Activated naive CD4-positive, alpha-beta T cell treated with anti-CD3 and anti-CD28 coated beads, Interleukin-2, amount 50 U/mL, for 72 hours (primary cell): ENCODE measurements around the gene VENTX. TPM values are rescaled to one million over a fixed set of nuclear protein-coding genes. Genes with fewer than 3 reads are reported as not detected.

Experiments
- ATAC-seq, 2 donors: fragments of 150-1000 bp; cut with Tn5 transposase; 2 replicates each; pipeline ENCODE4 v1.10.0; 2021; ENCODE audit warnings: mild to moderate bottlenecking in 2 of 2, moderate library complexity in 2 of 2
- DNase-seq, 2 donors: peaks; one replicate each; pipeline ENCODE4 v3.0.0; 2021 to 2022; ENCODE audit warnings: low spot score in 2 of 2
- H3K27ac Mint-ChIP-seq, 2 donors: one replicate each; pipeline ENCODE4 v1.8.0; 2022; ENCODE audit warnings: mild to moderate bottlenecking in 2 of 2, mixed read lengths in 2 of 2
- H3K36me3 Mint-ChIP-seq, 2 donors: one replicate each; pipeline ENCODE4 v1.8.0; 2022; ENCODE audit warnings: mixed read lengths in 2 of 2
- H3K9me3 Mint-ChIP-seq, 2 donors: one replicate each; pipeline ENCODE4 v1.8.0; 2022; ENCODE audit warnings: mixed read lengths in 2 of 2
- total RNA-seq, 2 donors: library from RNA; stranded (reverse); gene quantifications; one replicate each; pipeline ENCODE4 v1.2.3, GENCODE V29; 2022

Gene VENTX, protein sequence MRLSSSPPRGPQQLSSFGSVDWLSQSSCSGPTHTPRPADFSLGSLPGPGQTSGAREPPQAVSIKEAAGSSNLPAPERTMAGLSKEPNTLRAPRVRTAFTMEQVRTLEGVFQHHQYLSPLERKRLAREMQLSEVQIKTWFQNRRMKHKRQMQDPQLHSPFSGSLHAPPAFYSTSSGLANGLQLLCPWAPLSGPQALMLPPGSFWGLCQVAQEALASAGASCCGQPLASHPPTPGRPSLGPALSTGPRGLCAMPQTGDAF
- not detected for total RNA-seq

DNA sequence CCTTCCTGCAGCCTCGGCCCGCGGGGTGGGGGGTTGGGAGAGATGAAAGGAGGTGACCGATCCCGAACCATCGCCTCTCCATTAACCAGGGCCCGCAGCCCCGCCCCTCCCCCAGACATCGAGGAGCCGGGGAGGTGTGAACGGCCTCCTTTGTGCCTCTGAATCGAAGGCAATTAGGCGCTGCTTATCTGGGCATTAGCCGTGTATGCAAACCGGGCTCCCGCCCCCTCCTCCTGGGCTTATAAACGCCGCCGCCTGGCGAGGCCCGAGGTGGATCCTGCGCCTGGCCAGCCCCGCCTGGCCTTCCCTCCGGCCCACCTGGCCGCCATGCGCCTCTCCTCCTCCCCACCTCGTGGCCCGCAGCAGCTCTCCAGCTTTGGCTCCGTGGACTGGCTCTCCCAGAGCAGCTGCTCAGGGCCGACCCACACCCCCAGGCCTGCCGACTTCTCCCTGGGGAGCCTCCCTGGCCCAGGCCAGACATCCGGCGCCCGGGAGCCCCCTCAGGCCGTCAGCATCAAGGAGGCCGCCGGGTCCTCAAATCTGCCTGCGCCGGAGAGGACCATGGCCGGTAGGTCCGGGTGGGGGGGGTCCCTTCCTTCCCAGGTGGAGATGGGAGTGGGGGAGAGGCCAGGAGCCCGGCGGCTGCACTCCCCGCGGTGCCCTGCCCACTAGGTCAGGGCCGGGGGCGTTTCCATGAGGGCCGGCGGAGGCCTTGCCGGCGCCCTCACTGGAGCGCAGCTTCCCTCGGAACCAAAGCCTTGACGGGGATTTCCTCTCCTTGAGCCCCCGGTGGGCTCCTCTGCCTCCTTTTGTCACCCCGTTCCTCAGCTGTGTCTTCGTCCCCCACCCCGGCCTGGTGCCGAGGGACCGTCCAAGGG, at the start of gene VENTX:
VENTX (plus strand) TSS at position 268 of the 878 bp plus-strand sequence; CDS start at position 328, 60 bp downstream.
- no peaks in the 10 kb centered on the region for H3K36me3 Mint-ChIP-seq

DNA sequence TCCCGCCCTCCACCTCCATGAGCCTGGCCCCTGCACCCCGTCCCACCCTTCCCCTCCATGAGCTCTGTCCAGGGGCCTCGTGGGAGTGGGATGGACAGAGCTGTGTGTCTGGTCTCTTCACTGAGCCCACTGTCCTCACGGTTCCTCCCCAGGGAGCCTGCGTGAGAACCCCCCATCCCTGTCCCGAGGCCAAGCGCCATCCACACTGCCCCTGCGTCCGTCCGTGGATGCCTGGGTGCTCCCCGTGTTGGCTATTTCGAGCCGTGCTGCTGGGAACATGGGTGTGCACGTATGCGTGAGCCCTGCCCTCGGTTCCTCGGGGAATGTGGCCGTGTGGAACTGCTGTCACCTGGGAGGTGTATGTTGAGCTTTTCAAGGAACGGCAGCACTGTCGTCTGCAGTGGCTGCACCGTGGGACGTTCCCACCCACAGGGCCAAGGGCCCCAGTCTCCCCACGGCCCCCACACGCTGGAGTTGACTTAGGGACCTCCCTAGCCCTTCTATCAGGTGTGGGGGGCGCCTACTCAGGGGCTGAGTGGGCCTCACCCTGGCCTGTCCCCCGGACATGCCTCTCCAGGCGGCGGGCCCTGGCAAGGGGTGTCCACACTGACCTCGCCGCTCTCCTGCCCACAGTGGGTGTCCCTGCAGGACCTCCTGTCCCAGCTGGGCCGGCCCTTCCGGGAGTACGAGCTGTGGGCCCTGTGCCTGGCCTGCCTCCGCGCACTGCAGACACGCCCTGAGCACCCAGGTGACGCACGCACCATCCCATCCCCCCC, 49.6 kb upstream of the VENTX start:
- Mint-ChIP-seq H3K27ac (no peak overlapping the region), H3K36me3 (peaks cover 0 to 5% of the 10 kb centered on the region in 2 donors), H3K9me3 (peaks cover 0 to 8% of the 10 kb centered on the region in 2 donors)
- DNase-seq (no peak), ATAC-seq (no peak)

More for the DNA sequence above, at the start of gene VENTX:
- DNase-seq: no peak
- ATAC-seq: no peak
- Mint-ChIP-seq H3K27ac (no peak within 1 kb of the TSS), H3K9me3 (no peaks in the 10 kb centered on the region)

DNA sequence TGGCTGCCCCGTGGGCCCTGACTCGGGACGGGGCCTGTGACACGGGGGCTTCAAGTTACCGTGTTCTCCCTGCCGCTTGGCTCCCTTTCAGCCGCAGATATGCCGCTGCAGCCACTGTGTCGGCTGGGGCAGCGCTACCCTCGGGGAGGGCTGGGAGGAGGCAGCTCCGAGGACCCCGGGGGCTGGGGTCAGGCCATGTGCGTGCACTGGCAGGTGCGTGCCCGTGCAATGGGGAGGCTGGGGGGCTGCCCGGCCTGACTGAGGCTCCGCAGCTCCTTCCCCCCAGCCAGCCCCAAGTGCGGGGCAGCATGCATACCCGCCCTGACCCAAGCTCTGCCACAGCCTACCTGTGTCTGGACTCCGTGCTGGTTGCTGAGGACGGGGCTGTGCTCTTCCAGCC, 48.4 kb upstream of the VENTX start:
- no peak for ATAC-seq
- no peak for DNase-seq
- H3K36me3 Mint-ChIP-seq: peaks cover 0 to 5% of the 10 kb centered on the region in 2 donors
- no peak overlapping the region for H3K27ac Mint-ChIP-seq
- H3K9me3 Mint-ChIP-seq: peaks cover 0 to 9% of the 10 kb centered on the region in 2 donors

DNA sequence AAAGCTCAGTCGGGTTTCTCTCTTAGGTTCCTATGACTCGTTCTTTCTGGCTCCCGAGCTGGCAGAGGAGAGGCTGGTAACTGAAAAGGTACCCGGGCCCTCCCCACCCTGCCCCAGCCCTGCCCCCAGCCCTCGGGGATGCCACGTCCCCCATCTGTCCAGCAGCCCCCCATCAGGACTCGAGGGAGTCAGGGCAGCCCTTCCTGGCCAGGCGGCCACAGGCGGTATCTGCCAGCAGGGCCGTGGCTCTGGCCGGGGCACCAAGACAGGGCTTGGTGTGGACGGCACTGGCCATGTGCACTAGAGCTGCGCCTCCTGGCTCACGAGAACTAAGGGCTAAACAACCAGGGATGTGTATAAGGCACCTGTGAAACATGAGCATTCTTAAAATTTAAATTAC, 47.9 kb upstream of the VENTX start:
- peaks cover 0 to 7% of the 10 kb centered on the region in 2 donors for H3K9me3 Mint-ChIP-seq
- DNase-seq (no peak), ATAC-seq (no peak)
- no peak overlapping the region for H3K27ac Mint-ChIP-seq
- peaks cover 0 to 5% of the 10 kb centered on the region in 2 donors for H3K36me3 Mint-ChIP-seq

DNA sequence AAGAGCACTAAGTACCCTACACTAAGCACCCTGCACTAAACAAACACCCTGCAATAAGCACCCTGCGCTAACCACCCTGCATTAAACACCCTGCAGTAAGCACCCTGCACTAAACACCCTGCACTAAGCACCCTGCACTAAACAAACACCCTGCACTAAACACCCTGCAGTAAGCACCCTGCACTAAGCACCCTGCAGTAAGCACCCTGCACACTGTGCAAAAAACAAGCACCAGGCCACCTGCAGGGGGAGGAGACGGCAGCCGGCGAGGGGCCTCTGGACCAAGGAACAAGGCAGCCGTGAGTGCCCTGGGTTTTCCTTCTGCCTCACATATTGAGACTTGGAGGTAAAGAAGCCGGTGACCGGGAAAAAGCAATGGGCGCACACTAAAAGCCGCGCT, 47.4 kb upstream of the VENTX start:
- H3K27ac Mint-ChIP-seq: no peak overlapping the region
- peaks cover 0 to 5% of the 10 kb centered on the region in 2 donors for H3K36me3 Mint-ChIP-seq
- DNase-seq (no peak), ATAC-seq (no peak)
- peaks cover 0 to 7% of the 10 kb centered on the region in 2 donors for H3K9me3 Mint-ChIP-seq

DNA sequence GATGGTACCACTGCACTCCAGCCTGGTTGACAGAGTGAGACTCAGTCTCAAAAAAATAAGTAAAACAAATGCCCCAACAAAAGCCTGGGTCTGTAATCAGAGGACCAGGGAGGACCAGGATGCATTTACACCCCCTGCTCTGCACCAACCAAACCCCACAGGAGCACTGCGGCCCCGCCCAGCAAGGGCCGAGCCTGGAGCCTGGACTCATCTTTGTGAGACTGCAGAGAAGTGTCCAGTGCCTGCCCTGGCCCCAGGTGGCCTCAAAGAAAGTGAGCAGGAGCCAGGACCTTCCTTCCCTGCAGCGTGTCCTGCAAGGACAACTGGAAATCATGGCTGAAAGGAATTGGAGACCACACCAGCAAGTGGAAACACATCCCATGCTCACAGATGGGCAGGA, 46.0 kb upstream of the VENTX start:
- Mint-ChIP-seq H3K9me3 (peaks cover 0 to 7% of the 10 kb centered on the region in 2 donors), H3K36me3 (peaks cover 0 to 5% of the 10 kb centered on the region in 2 donors), H3K27ac (no peak overlapping the region)
- ATAC-seq: no peak
- no peak for DNase-seq

DNA sequence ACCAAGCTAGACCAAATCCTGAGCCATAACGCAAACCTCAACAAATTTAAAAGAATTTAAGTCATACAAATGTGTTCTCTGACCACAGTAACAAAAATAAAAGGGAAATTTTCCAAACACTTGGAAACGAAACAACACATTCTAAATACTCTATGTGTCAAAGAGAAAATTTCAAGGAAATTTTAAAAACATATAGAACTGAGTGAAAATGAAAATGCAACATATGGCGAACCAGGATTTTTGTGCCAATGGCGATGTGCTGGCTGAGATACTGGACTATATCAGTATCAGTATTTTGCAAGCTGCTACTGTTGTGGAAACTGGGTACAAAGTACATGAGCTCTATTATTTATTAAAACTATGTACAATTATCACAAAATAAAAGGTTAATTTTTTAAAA, 43.5 kb upstream of the VENTX start:
- H3K36me3 Mint-ChIP-seq: peaks cover 0 to 5% of the 10 kb centered on the region in 2 donors
- ATAC-seq (no peak), DNase-seq (no peak)
- peaks cover 0 to 7% of the 10 kb centered on the region in 2 donors for H3K9me3 Mint-ChIP-seq
- H3K27ac Mint-ChIP-seq: no peak overlapping the region

DNA sequence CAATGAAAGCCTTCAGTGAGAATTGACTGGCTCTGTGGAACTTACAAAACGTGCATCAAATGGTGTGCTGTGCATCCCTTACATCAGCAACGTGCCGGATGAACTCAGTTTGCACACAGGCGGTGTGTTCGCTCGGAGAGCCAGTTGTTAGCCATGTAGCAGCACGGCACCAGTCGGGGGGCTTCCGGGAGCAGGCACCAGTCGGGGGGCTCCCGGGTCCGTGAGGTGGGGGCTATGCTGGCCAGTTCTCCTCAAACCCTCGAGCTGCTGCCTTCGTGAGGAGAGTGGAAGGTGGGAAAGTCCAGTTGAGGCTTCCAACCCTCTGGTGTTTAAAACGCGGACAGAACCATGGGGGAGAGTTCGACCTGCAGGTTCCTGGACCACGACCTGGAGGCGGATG, 42.6 kb upstream of the VENTX start:
- Mint-ChIP-seq H3K36me3 (peaks cover 0 to 5% of the 10 kb centered on the region in 2 donors), H3K27ac (no peak overlapping the region), H3K9me3 (peaks cover 0 to 7% of the 10 kb centered on the region in 2 donors)
- DNase-seq (no peak), ATAC-seq (no peak)

DNA sequence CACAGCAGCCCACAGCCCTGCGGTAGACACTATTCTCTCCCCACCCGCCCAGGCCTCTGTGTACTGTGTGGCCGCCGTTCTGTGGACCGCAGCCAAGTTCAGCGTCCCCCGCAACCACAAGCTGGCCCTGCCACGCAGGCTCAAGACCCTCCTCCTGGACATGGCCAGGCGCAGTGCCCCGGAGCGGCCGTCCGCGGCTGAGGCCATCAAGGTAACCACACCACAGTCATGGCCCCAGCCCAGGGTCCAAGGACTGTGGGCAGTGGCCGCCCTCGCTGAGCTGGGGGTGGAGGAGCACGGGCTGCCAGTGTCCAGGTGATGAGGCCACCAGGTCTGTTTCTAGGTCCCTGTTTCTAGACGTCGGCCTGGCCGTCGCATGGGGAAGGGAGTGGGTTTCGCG, 42.0 kb upstream of the VENTX start:
- Mint-ChIP-seq H3K9me3 (peaks cover 0 to 7% of the 10 kb centered on the region in 2 donors), H3K27ac (no peak overlapping the region), H3K36me3 (peaks cover 0 to 5% of the 10 kb centered on the region in 2 donors)
- DNase-seq (no peak), ATAC-seq (no peak)

DNA sequence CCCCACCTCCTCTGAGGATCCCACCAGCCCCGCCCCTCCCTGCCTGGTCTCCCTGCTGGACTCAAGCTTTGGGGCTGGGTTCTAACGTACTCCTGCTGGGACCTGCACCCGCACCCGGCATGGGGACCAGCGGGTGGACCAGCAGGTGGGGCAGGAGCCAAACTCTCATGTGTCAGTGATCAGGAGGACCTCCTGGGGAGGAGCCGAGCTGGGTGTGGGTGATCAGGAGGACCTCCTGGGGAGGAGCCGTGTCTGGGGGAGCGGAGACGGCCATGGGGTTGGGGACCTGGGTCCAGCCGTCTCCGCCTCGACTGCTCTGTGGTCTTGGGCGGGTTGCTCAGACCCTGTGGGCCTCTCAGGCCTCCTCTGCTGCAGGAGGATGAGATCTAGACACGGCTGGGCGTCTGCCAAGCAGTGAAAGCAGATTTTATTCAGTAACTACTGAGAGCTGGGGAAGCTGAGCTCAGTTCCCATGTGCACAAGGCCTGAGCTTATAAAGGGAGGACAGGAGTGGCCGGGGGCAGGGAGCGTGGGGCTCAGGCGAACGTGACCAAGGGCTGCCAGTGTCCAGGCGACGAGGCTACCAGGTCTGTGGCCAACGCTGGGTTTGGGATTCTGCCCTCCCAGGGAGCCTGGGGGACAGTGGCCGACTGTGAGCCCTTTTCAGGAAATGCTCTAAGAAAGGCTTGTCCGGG, 41.3 kb upstream of the VENTX start:
- H3K27ac Mint-ChIP-seq: no peak overlapping the region
- no peak for DNase-seq
- ATAC-seq: no peak
- H3K36me3 Mint-ChIP-seq: peaks cover 0 to 5% of the 10 kb centered on the region in 2 donors
- H3K9me3 Mint-ChIP-seq: peaks cover 0 to 7% of the 10 kb centered on the region in 2 donors

DNA sequence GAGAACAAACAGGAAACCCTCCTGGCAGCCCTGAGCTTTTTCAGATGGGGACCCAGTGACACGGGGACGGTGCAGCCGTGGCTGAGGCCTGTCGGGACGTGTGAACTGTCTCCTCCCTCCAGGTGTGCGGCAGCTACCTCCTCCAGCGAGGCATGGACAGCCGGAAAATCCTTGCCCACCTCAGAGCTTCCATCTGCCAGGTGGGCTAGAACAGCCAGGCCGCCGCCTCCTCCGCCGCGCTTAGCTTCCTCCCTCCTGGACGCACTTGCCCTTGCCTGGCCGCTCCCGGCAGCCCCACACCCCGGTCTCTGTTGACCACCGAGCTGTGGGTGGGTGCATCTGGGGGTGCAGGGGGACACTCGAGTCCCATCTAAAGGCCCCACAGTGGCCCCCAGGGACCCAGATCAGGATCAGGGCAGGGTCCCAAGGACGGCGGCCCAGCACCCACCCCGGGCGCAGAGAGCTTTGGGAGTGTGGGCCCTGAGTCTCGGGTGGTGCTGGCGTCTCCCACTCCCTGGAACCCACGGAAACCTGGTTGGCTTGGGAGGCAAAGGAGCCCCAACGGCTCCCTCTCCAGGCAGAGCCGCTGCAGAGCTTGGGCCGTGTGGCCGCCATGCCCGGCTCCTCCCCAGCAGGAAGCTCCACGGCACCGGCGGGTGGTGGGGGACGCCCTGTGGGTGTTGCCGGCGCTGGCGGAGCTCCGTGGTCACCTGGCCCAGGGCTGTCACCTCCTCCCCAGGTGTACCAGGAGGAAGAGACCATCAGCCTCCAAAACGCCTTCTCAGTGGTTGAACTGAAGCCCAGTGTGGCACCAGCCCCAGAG, 40.5 kb upstream of the VENTX start:
- DNase-seq (no peak), ATAC-seq (no peak)
- H3K9me3 Mint-ChIP-seq: peaks cover 0 to 4% of the 10 kb centered on the region in 2 donors
- no peak overlapping the region for H3K27ac Mint-ChIP-seq
- peaks cover 0 to under 1% of the 10 kb centered on the region in 2 donors for H3K36me3 Mint-ChIP-seq

DNA sequence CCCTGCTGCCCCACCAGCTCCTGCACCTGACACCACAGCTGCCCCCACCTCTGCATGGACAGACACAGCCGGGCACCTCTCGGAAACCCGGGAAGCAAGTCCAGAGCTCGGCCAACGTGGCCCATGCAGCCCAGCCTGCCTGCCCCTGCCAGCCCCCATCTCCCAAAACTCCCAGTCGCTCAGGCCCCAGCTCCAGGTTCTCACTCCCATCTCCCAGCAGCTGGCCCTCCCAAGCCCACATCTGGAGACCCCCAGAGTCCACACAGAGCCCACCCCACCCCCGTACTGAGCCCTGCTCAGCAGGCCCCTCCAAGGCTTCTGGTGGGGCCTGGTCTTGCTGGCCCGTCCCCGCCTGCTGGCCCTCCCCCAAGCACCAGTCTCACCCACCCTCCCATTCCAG, 39.9 kb upstream of the VENTX start:
- Mint-ChIP-seq H3K9me3 (peaks cover 0 to 4% of the 10 kb centered on the region in 2 donors), H3K36me3 (no peaks in the 10 kb centered on the region), H3K27ac (no peak overlapping the region)
- ATAC-seq (no peak), DNase-seq (no peak)

DNA sequence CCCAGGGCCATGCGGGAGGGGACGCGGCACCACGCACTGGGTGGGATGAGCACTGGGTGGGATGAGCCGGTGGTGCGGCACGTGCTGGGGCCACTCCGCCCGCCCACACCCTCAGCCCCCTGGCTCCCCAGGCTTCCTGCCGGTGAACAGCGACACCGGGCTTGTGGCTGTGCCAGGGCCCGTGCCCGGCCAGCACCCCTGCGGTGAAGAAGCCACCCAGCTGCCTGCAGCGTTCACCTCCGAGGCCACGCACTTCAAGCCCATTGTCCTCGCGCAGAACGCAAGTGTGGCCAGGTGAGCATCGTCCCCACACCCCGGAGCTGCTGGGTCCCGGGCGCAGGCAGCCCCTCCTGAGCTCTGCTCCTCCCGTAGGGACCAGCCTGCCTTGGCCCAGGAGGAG, 39.4 kb upstream of the VENTX start:
- ATAC-seq: no peak
- Mint-ChIP-seq H3K9me3 (peaks cover 0 to 4% of the 10 kb centered on the region in 2 donors), H3K36me3 (no peaks in the 10 kb centered on the region)

DNA sequence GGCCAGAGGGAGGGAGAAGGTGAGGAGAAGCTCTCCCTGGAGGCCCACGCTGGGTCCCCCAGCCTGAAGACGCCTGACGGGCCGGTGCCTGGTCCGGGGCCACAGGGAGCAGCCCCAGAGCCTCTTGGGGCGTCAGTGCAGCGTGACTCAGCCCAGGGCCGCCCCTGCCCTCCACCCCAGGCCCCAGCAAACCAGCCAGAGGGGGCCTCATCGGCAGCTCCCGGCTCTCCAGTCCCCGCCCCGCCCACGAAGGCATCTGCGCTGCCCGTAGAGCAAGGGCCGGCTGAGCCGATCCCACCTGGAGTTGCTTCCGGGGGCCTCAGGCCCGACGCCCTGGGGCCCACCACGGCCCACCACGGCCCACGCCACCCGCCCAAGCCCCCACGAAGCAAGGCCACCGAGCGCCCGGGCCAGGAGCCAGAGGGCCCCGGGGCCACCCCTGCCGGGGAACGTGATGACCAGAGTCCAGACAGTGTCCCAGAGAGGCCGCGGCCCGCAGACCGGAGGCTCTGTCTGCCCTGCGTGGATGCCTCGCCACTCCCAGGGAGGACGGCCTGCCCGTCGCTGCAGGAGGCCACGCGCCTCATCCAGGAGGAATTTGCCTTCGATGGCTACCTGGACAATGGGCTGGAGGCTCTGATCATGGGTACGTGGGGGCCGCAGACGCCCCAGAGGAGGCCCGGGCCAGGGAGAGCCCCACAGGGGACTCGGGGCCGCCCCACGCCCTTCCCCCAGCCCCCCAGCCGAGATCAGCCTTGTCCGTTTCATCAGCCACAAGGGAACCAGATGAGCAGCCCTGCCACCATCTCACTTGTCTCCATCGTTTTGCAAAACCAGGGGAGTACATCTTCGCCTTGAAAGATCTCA, 38.8 kb upstream of the VENTX start:
- H3K36me3 Mint-ChIP-seq: no peaks in the 10 kb centered on the region
- ATAC-seq (no peak), DNase-seq (no peak)
- H3K9me3 Mint-ChIP-seq: peaks cover 0 to 2% of the 10 kb centered on the region in 2 donors
- no peak overlapping the region for H3K27ac Mint-ChIP-seq

More for the DNA sequence above, 39.4 kb upstream of the VENTX start:
- no peak overlapping the region for H3K27ac Mint-ChIP-seq
- no peak for DNase-seq

DNA sequence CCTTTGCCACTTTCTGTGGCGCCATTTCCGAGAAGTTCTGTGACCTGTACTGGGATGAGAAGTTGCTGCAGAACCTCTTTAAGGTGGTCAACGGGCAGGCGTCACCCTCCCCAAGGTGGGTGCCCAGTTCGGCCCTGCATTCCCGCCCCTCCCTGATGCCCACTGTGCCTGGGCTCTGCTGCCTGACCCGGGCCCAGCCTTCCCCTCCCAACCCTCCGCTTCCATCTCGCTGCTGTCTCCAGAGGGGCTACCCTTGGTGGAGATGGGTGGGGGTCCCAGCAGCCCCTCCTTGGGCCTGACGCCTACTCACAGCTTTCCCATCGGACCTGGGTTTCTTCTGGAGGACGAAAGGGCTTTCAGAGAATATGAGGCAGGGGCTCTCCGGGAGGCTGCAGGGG, 38.2 kb upstream of the VENTX start:
- no peak for ATAC-seq
- no peak for DNase-seq
- H3K36me3 Mint-ChIP-seq: no peaks in the 10 kb centered on the region
- no peaks in the 10 kb centered on the region for H3K9me3 Mint-ChIP-seq
- no peak overlapping the region for H3K27ac Mint-ChIP-seq
